Measurements from ENCODE around the gene MICAL2. TPM values are rescaled to one million over a fixed set of nuclear protein-coding genes. Genes with fewer than 3 reads are reported as not detected.

The MICAL2 gene
- total RNA-seq, 1 donor from 2014 or later: 57.1 TPM

DNA sequence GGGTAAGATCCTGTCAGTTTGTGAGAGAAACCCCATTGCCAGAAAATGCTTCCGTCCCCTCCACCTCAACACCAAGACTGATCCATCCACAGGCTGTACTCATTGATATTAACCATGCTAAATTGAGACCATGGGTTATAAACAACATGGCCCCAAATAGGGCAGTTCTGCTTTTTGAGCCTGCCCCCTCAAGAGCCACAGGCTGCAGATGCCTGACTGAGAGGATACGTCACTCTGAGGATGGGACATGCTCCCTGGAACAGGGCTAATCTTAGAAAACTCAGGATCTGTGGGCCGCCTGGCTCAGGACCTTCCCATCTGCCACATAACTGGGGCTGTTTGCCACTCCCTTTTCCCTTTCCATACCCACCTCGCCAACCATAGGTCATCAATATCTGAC is 99.8 kb downstream of the MICAL2 start:
- intact Hi-C loops (cut with micrococcal nuclease): no loop called here
- ATAC-seq (no peak), DNase-seq (no peak)

DNA sequence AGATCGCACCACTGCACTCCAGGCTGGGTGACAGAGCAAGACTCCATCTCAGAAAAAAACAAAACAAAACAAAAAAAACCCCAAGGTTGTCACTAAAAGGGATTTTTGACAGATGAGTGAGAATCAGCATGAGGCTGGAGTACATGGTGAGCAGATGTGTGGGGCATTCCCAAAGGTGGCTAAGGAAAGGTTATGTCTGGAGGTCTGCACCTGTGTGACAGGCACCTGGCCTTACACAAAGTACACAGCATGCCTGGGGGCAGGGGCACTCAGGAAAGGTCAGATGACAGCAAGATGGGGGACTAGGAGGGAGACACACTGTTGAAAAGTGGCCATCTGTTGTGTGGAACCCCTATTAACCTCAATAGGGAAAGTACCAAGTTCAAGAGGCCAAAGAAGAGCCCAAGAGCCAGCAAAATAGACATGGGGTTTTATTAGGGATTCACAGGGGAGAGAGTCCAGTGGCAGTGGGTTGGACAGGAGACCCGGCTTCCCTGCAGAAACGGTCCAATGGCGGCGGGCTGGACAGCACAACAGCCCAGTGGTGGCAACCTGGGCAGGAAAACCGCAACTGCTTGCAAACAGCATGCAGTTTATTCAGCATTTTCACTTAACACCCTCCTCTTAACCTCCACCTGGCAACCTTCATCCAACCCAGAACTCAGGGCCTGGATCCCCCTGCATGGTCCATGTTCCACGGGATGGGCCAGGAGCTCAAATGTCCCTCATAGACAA is 101.1 kb downstream of the MICAL2 start:
- ATAC-seq: no peak
- intact Hi-C loops (cut with micrococcal nuclease): no loop called here
- DNase-seq: no peak

DNA sequence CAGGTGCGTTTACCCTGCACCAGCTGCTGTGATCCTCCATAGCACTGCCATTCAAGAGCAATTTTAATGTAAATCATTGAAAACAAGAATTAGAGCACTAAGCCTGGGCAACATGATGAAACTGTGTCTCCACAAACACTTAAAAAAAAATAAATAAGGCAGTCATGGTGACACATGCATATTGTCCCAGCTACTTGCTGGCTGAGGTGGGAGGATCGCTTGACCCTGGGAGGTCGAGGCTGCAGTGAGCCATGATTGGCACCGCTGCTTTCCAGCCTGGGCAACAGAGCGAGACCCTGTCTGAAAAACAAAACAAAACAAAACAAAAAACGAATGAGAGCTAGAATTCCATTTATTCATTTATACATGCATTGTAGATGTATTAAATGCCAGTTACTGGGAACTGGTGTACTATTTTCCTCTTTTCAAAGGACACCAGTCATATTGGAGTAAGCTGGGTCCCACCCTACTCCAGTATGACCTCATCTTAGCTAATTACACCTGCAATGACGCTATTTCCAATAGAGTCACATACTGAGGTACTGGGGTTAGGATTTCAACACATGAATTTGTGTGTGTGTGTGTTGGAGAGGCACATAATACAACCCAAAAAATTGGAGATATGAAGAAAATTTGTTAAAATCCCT is 101.9 kb downstream of the MICAL2 start:
- intact Hi-C loops (cut with micrococcal nuclease): no loop called here
- ATAC-seq (no peak), DNase-seq (no peak)

DNA sequence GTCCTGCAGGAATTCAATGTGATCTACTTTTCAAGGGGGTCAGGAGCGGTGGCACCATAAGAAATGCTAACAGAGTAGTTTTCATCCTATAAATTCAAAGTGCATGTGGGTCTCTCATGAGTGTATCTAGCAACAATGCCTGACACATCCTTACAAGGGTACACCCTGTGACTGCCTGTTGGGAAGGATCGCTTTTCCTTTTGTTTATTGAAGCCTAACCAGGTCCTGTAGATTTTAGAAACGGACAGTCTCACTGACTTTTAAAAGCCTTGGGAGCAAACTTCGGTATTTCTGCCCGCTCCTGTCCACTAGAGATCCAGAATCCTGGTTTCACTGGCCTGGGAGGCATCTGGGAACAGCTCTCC is 102.4 kb downstream of the MICAL2 start:
- no peak for ATAC-seq
- intact Hi-C loops (cut with micrococcal nuclease): no loop called here
- DNase-seq: no peak

- no peak for ATAC-seq
- DNase-seq: no peak
- intact Hi-C loops (cut with micrococcal nuclease): no loop called here
Observed at GRCh38 chr11:12213883-12214282, 103.5 kb downstream of the MICAL2 start.

DNA sequence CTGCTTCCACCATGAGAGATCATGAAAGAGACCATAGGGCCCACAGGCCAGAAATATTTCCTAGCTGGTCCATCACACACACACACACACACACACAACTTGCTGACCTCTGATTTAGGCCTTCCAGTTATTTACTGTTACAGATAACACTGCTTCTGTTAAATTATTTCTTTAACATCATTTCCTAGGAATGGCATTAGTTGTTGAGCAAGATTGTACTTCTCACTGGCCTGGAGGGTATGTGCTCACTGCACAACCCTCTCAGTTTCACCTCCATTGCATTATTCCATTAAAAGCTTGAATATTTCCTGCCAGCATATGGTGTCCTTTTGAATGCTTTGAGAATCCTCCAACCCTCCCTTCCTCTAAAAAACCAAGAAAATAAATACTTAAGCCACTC is 104.4 kb downstream of the MICAL2 start:
- intact Hi-C loops (cut with micrococcal nuclease): no loop called here
- ATAC-seq (no peak), DNase-seq (no peak)

DNA sequence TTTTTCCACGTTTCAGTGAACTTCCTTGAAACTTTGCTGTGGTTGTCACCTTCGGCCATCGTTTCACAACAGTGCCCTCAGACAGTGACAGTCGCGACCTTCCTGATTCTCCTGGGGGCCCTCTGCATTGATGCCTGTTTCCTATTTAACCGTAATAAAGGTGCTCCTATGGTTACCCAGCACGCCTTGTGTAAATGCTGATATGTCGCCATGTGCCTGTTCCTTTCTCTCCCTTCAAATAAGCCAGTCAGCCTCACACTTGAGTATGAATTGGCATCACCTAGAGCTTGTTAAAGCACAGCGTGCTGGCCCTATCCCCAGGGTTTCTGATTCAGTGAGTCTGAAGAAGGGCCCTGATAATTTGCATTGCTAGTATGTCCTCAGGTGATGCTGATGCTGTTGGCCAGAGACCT is 104.8 kb downstream of the MICAL2 start:
- DNase-seq (no peak), ATAC-seq (no peak)
- intact Hi-C loops (cut with micrococcal nuclease): no loop called here

- no peak for DNase-seq
- no peak for ATAC-seq
- intact Hi-C loops (cut with micrococcal nuclease): no loop called here
Observed at GRCh38 chr11:12216041-12216451, 105.7 kb downstream of the MICAL2 start.

DNA sequence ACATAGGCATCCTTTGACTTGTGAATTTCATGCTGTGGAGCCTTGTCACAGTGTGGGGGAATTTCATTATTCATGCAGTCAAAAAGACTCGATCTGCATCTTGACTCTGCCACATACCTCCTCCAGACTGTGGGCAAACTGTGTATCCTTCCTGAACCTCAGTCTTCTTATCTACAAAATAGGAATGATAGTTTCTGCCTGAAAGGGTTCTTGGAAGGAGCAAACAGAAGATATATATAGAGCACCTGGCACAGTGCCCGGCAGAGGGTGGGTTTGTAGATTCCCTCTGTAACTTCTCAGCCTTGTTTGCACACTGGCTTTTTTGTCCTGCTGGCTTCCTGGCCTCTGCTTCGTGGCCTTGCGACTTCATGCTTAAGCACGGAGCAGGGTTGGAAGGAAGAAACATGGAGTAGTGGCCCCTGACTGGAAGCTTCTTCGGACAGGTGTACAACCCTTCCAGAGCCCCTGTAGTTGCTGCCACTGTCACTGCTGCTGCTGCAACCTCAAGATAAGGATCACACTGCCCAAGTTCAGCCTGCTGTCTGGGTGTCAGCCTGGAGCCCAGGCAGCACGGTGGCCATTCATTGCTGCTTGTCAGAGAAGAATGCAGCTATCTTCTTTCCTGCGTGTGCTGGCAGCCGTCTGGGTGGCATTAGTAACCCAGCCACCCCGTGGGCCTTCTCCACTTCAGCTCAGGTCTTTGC is 106.4 kb downstream of the MICAL2 start:
- ATAC-seq (peak; percentile 9), DNase-seq (peak; percentile 62)
- intact Hi-C loops (cut with micrococcal nuclease): no loop called here

- intact Hi-C loops (cut with micrococcal nuclease): no loop called here
- no peak for DNase-seq
- ATAC-seq: no peak
Observed at GRCh38 chr11:12217879-12218278, 107.5 kb downstream of the MICAL2 start.

DNA sequence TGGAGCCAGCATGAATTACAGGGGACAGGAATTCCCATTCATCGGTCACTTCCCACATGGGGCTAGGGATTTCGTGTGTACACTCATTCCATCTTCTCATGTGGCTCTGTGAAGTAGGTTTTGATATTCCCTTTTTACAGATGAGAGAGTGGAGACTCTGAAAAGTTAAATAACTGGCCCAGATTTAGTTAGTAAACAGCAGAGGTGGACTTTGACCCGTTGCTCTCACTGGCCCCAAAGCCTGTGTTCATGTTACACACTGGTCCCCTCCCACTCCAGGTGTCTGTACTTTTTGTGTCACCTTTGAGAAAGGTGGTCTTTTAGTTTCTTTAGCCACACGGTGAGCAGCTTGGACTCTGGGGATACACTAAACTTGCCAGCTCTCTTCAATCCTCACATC is 108.5 kb downstream of the MICAL2 start:
- intact Hi-C loops (cut with micrococcal nuclease): no loop called here
- no peak for DNase-seq
- ATAC-seq: no peak

- ATAC-seq (peak; percentile 51), DNase-seq (no peak)
- intact Hi-C loops (cut with micrococcal nuclease): no loop called here
Observed at GRCh38 chr11:12219757-12220156, 109.4 kb downstream of the MICAL2 start.

- ATAC-seq (peak; percentile 91), DNase-seq (peak; percentile 87)
- intact Hi-C loops (cut with micrococcal nuclease): no loop called here
Observed at GRCh38 chr11:12220305-12220704, 109.9 kb downstream of the MICAL2 start.

DNA sequence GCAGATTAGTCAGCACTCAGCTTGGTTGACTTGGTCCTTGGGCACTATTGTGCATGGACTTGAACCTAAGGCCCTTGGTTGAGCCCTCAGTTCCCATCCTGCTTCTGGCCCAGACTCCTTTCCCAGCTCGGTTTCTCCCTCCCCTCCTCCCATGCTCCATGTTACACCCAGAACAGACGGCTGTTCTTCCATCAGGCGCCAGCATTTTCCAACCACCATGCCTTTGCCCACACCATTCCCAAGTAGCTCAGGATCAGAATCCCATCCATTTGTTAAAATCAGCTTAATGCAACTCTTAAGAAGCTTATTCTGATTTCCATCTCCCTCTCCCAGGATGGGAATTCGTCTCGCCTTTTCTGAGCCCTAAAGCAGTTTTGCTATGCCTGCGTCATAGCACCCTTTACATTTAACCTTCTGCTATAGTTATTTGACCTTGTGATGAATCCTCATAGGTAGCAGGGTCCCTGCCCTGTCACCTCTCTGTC is 110.7 kb downstream of the MICAL2 start:
- no peak for DNase-seq
- intact Hi-C loops (cut with micrococcal nuclease): no loop called here
- ATAC-seq: no peak

DNA sequence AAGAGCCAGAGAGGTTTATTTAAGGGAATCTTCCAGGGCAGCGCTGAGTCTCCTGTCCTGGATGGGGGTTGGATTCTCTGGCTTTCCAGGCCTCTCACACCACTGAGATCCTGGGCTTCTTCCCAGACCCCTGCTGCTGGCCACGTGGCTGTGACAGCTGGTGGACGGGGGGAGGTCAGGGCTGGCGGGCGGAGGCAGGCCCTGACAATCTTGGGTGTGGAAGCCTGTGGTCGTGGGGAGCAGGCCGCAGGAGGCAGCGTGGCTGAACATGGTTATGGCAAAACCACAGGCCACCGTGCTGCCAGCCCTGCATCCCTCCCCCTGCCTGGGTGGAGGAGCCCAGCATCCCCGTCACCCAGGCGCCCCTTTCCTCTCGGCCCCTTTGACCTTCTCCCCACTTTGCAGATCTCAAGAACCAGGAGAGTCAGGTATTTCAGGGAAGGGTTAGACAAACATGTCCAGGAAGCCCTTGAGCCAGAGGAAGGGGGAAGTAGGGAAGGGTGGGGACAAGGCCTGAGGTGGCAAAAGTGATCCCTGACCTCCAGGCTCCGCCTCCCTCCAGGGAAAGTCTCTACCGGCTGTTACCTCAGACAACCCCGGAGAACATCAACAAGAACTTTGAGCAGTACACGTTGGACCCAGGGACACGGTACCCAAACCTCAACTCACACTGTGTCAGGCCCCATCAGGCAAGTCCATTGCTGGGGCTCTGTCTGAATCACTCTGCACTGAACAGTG is 111.8 kb downstream of the MICAL2 start:
- DNase-seq (peak; percentile 81), ATAC-seq (peak; percentile 51)
- intact Hi-C loops (cut with micrococcal nuclease): no loop called here

GRCh38 chr11:12223771-12224536 is 113.6 kb downstream of the MICAL2 start:
- intact Hi-C loops (cut with micrococcal nuclease): no loop called here
- ATAC-seq (no peak), DNase-seq (no peak)

- intact Hi-C loops (cut with micrococcal nuclease): no loop called here
- DNase-seq: peak; percentile 82
- ATAC-seq: peak; percentile 4
Observed at GRCh38 chr11:12224537-12224893, 114.1 kb downstream of the MICAL2 start.

GRCh38 chr11:12225046-12225739 is 114.8 kb downstream of the MICAL2 start:
- intact Hi-C loops (cut with micrococcal nuclease): no loop called here
- no peak for ATAC-seq

More at GRCh38 chr11:12225046-12225739, 114.8 kb downstream of the MICAL2 start:
- DNase-seq: no peak

Measured in left ventricle myocardium superior (tissue), 1 donor.